GM04504 (cell line): ENCODE measurements around the gene TMEM242.

Source experiments
- DNase-seq: peaks from one replicate; pipeline ENCODE4 v3.0.0-alpha.2; 2012; ENCODE audit warnings: low read depth

TMEM242 gene

GRCh38 chr6:157248264-157248663 is 75.1 kb downstream of the TMEM242 start:
- DNase-seq, result no peak

GRCh38 chr6:157246771-157247484 is 76.4 kb downstream of the TMEM242 start:
- no peak for DNase-seq

- no peak for DNase-seq
Measured at GRCh38 chr6:157246048-157246630, 77.2 kb downstream of the TMEM242 start.

- no peak for DNase-seq
Measured at GRCh38 chr6:157245436-157245835, 77.9 kb downstream of the TMEM242 start.

- no peak for DNase-seq
Measured at GRCh38 chr6:157244780-157245179, 78.5 kb downstream of the TMEM242 start.

GRCh38 chr6:157244175-157244574 is 79.1 kb downstream of the TMEM242 start:
- peak; percentile 95 for DNase-seq

GRCh38 chr6:157242791-157243190 is 80.5 kb downstream of the TMEM242 start:
- no peak for DNase-seq

GRCh38 chr6:157240960-157241311 is 82.4 kb downstream of the TMEM242 start:
- no peak for DNase-seq

- DNase-seq, result peak; percentile 86
Measured at GRCh38 chr6:157240059-157240959, 83.0 kb downstream of the TMEM242 start.

- DNase-seq, result no peak
Measured at GRCh38 chr6:157239671-157240058, 83.7 kb downstream of the TMEM242 start.
